Measurements from ENCODE around the gene CENPV.

- TF ChIP-seq, protein P1, sequence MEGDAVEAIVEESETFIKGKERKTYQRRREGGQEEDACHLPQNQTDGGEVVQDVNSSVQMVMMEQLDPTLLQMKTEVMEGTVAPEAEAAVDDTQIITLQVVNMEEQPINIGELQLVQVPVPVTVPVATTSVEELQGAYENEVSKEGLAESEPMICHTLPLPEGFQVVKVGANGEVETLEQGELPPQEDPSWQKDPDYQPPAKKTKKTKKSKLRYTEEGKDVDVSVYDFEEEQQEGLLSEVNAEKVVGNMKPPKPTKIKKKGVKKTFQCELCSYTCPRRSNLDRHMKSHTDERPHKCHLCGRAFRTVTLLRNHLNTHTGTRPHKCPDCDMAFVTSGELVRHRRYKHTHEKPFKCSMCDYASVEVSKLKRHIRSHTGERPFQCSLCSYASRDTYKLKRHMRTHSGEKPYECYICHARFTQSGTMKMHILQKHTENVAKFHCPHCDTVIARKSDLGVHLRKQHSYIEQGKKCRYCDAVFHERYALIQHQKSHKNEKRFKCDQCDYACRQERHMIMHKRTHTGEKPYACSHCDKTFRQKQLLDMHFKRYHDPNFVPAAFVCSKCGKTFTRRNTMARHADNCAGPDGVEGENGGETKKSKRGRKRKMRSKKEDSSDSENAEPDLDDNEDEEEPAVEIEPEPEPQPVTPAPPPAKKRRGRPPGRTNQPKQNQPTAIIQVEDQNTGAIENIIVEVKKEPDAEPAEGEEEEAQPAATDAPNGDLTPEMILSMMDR (IDR thresholded peaks at IDR 0.05; ENCODE audit: low read length): no peak
- no peak for TF ChIP-seq EZH2 (IDR thresholded peaks at IDR 0.05; ENCODE audit: borderline replicate concordance, low read length)
Observed at GRCh38 chr17:16384557-16384956, 31.3 kb upstream of the CENPV start.
